ENCODE measurements around the gene ACOXL. TPM values are rescaled to one million over a fixed set of nuclear protein-coding genes. Genes with fewer than 3 reads are reported as not detected.

Gene ACOXL
- total and polyA plus RNA-seq, 9 donors: 0.08 to 0.56 (median 0.19) TPM

DNA sequence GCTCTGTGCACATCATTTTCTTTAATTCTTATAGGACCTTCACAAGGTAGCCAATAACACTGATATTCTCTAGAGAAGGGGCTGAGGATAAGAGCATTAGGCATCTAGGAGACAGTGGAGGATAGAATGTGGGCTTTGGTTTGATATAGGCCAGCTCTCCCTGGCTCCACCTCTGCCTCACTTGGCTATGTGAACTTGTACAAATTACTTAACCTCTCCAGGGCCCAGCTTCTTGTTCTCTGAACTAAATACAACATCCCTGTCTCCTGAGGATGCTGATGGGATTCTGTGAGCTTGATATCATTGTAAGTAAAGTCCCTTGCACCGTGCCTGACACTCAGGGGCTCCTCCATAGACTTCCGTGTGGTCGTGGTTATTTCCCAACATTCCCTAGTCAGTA, 87.3 kb downstream of the ACOXL start:
- Histone ChIP-seq H3K36me3 (ENCODE audit: control insufficient read depth, insufficient read depth, low read length) (no peaks in the 10 kb centered on the region), H3K27ac (ENCODE audit: low read length) (no peak overlapping the region), H3K4me1 (ENCODE audit: control insufficient read depth, insufficient read depth, low read length) (peaks cover 6% of the 10 kb centered on the region), H3K4me3 (ENCODE audit: low read length) (no peak overlapping the region), H3K27me3 (ENCODE audit: control insufficient read depth, insufficient read depth, low read length) (peaks cover 8% of the 10 kb centered on the region), H3K9me3 (replicated peaks; ENCODE audit: control insufficient read depth, low read depth, low read length) (no peaks in the 10 kb centered on the region)
- 80% methylated on average over 2 of the region's 3 CpGs for WGBS (ENCODE audit: insufficient coverage)
- no peak for DNase-seq

- H3K4me1 ChIP-seq (ENCODE audit: control insufficient read depth, insufficient read depth, low read length): peaks cover 6% of the 10 kb centered on the region
These were observed 87.8 kb downstream of the ACOXL start for GRCh38 chr2:110820128-110820527.

DNA sequence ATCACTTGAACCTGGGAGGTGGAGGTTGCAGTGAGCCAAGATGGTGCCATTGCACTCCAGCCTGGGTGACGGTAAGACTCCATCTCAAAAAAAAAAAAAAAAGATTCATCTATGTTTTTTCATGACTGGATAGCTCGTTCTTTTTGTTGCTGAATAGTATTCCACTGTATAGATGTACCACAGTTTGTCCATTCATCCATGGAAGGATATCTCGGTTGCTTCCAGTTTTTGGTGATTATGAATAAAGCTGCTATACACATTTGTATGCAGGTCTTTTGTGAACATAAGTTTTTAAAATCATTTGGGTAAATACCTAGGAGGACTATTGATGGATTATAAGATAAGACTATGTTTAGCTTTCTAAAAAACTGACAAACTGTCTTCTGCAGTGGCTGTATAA, 90.8 kb downstream of the ACOXL start:
- DNase-seq: no peak

More at GRCh38 chr2:110820128-110820527, 87.8 kb downstream of the ACOXL start:
- no peaks in the 10 kb centered on the region for H3K36me3 ChIP-seq (ENCODE audit: control insufficient read depth, insufficient read depth, low read length)
- H3K9me3 ChIP-seq (replicated peaks; ENCODE audit: control insufficient read depth, low read depth, low read length): peaks cover under 1% of the 10 kb centered on the region
- peaks cover 8% of the 10 kb centered on the region for H3K27me3 ChIP-seq (ENCODE audit: control insufficient read depth, insufficient read depth, low read length)
- no peak for DNase-seq
- 52% methylated on average over 2 of the region's 2 CpGs for WGBS (ENCODE audit: insufficient coverage)
- no peak overlapping the region for H3K27ac ChIP-seq (ENCODE audit: low read length)
- no peak overlapping the region for H3K4me3 ChIP-seq (ENCODE audit: low read length)

DNA sequence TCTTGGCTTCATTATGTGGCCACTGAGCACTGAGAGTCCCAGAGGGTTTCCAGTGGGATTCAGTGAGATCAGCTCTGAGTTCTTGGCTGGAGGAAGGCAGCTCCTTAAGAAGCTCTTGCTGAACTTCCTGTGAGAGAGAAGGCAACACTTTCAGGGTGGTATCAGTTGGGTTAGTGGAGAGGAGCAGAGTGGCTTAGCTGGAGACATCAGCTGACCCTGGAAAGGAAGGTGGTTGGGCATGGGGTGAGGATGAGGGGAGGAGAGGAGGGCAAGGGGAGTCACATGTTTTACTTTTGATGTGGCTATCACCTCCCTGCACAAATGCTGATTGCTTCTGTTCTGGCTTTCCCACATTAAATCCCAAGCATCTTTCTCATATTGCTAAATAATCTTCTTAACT, 95.1 kb downstream of the ACOXL start:
- Histone ChIP-seq H3K27ac (ENCODE audit: low read length) (no peak overlapping the region), H3K27me3 (ENCODE audit: control insufficient read depth, insufficient read depth, low read length) (no peaks in the 10 kb centered on the region), H3K36me3 (ENCODE audit: control insufficient read depth, insufficient read depth, low read length) (no peaks in the 10 kb centered on the region), H3K4me3 (ENCODE audit: low read length) (no peak overlapping the region), H3K9me3 (replicated peaks; ENCODE audit: control insufficient read depth, low read depth, low read length) (peaks cover 3% of the 10 kb centered on the region), H3K4me1 (ENCODE audit: control insufficient read depth, insufficient read depth, low read length) (no peaks in the 10 kb centered on the region)
- no peak for DNase-seq

More for the DNA sequence above, 90.8 kb downstream of the ACOXL start:
- Histone ChIP-seq H3K36me3 (ENCODE audit: control insufficient read depth, insufficient read depth, low read length) (no peaks in the 10 kb centered on the region), H3K4me1 (ENCODE audit: control insufficient read depth, insufficient read depth, low read length) (no peaks in the 10 kb centered on the region), H3K27me3 (ENCODE audit: control insufficient read depth, insufficient read depth, low read length) (peaks cover 2% of the 10 kb centered on the region), H3K27ac (ENCODE audit: low read length) (no peak overlapping the region), H3K4me3 (ENCODE audit: low read length) (no peak overlapping the region), H3K9me3 (replicated peaks; ENCODE audit: control insufficient read depth, low read depth, low read length) (peaks cover 3% of the 10 kb centered on the region)
- no CpG with 5 or more reads among the region's 3 CpGs for WGBS (ENCODE audit: insufficient coverage)

GRCh38 chr2:110828330-110828729, 96.0 kb downstream of the ACOXL start:
- H3K27ac ChIP-seq (ENCODE audit: low read length): no peak overlapping the region
- 68% methylated on average over 4 of the region's 6 CpGs for WGBS (ENCODE audit: insufficient coverage)
- peaks cover 3% of the 10 kb centered on the region for H3K9me3 ChIP-seq (replicated peaks; ENCODE audit: control insufficient read depth, low read depth, low read length)
- H3K27me3 ChIP-seq (ENCODE audit: control insufficient read depth, insufficient read depth, low read length): no peaks in the 10 kb centered on the region
- no peak overlapping the region for H3K4me3 ChIP-seq (ENCODE audit: low read length)
- H3K4me1 ChIP-seq (ENCODE audit: control insufficient read depth, insufficient read depth, low read length): no peaks in the 10 kb centered on the region
- DNase-seq: no peak
- H3K36me3 ChIP-seq (ENCODE audit: control insufficient read depth, insufficient read depth, low read length): no peaks in the 10 kb centered on the region

- H3K9me3 ChIP-seq (replicated peaks; ENCODE audit: control insufficient read depth, low read depth, low read length): peaks cover 3% of the 10 kb centered on the region
- 100% methylated on average over 2 of the region's 6 CpGs for WGBS (ENCODE audit: insufficient coverage)
- no peak for DNase-seq
- H3K27me3 ChIP-seq (ENCODE audit: control insufficient read depth, insufficient read depth, low read length): no peaks in the 10 kb centered on the region
- H3K4me1 ChIP-seq (ENCODE audit: control insufficient read depth, insufficient read depth, low read length): no peaks in the 10 kb centered on the region
- H3K36me3 ChIP-seq (ENCODE audit: control insufficient read depth, insufficient read depth, low read length): no peaks in the 10 kb centered on the region
- no peak overlapping the region for H3K4me3 ChIP-seq (ENCODE audit: low read length)
- no peak overlapping the region for H3K27ac ChIP-seq (ENCODE audit: low read length)
These were observed 97.2 kb downstream of the ACOXL start for GRCh38 chr2:110829413-110830146.

GRCh38 chr2:110832740-110833139, 100.4 kb downstream of the ACOXL start:
- Histone ChIP-seq H3K27ac (ENCODE audit: low read length) (no peak overlapping the region), H3K27me3 (ENCODE audit: control insufficient read depth, insufficient read depth, low read length) (peaks cover 2% of the 10 kb centered on the region), H3K9me3 (replicated peaks; ENCODE audit: control insufficient read depth, low read depth, low read length) (no peaks in the 10 kb centered on the region), H3K4me1 (ENCODE audit: control insufficient read depth, insufficient read depth, low read length) (peaks cover 13% of the 10 kb centered on the region), H3K36me3 (ENCODE audit: control insufficient read depth, insufficient read depth, low read length) (no peaks in the 10 kb centered on the region), H3K4me3 (ENCODE audit: low read length) (no peak overlapping the region)
- no peak for DNase-seq
- WGBS (ENCODE audit: insufficient coverage): no CpG with 5 or more reads among the region's 1 CpG

DNA sequence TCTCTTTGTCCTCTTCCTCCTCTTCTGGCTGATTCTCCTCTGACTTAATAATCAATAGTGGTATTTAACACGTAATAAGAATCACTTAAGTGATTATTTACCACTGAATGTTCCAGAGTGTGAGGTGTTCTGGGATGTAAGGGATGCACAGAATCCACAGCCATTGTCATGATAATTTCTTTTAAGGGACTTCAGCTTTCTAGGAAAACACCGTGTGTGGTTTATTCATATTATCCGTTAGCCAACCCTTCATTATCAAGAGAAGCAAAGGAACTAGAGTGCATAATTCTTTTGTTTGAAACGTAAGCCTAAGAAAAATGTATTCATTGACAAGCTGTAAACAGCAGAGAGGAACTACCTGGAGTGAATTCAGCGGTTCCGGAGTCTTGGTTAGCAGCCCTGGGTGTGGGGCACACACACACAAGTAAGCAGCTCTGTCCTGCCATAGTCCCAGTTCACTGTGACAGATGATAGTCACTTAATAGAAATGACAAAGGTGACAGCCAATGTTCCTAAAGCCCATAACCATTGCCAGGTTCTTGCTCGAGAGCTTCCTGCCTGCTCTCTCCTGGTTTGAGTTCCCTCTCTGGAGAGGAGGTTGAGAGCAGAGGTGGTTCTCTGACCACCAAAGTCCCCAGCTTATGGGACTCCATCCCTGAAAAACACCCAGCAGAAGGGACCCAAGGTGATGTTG, 101.9 kb downstream of the ACOXL start:
- Histone ChIP-seq H3K36me3 (ENCODE audit: control insufficient read depth, insufficient read depth, low read length) (no peaks in the 10 kb centered on the region), H3K27me3 (ENCODE audit: control insufficient read depth, insufficient read depth, low read length) (peaks cover 2% of the 10 kb centered on the region), H3K4me3 (ENCODE audit: low read length) (no peak overlapping the region), H3K4me1 (ENCODE audit: control insufficient read depth, insufficient read depth, low read length) (peaks cover 24% of the 10 kb centered on the region), H3K27ac (ENCODE audit: low read length) (no peak overlapping the region), H3K9me3 (replicated peaks; ENCODE audit: control insufficient read depth, low read depth, low read length) (no peaks in the 10 kb centered on the region)
- DNase-seq: no peak
- no CpG with 5 or more reads among the region's 7 CpGs for WGBS (ENCODE audit: insufficient coverage)

DNA sequence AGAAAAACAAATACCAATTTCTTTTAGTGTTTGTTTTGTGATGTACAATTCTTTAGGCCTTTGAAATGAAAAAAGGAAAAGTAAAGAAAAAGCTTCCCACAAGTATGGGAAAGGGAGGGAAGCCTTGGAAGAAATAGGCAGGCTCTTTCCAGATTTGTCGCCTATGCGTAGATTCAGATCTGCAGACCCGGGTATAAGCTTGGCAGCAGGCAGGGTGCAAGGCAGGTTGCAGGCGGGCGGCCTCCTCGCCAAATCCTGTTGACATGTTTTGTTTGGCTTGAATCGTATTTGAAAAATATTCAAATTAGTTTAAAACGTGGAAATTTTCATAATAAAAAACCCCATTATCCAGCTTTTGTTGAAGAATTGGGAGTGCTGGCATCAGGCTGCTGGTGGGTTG, 104.3 kb downstream of the ACOXL start:
- 89% methylated on average over 3 of the region's 8 CpGs for WGBS (ENCODE audit: insufficient coverage)

GRCh38 chr2:110837446-110838409, 105.4 kb downstream of the ACOXL start:
- Histone ChIP-seq H3K27ac (ENCODE audit: low read length) (peak overlapping the region; percentile 50), H3K9me3 (replicated peaks; ENCODE audit: control insufficient read depth, low read depth, low read length) (no peaks in the 10 kb centered on the region), H3K27me3 (ENCODE audit: control insufficient read depth, insufficient read depth, low read length) (peaks cover 5% of the 10 kb centered on the region), H3K4me3 (ENCODE audit: low read length) (no peak overlapping the region), H3K36me3 (ENCODE audit: control insufficient read depth, insufficient read depth, low read length) (no peaks in the 10 kb centered on the region), H3K4me1 (ENCODE audit: control insufficient read depth, insufficient read depth, low read length) (peaks cover 32% of the 10 kb centered on the region)
- WGBS (ENCODE audit: insufficient coverage): 69% methylated on average over 7 of the region's 13 CpGs
- DNase-seq: peak; percentile 86

More for the DNA sequence above, 104.3 kb downstream of the ACOXL start:
- Histone ChIP-seq H3K27me3 (ENCODE audit: control insufficient read depth, insufficient read depth, low read length) (peaks cover 5% of the 10 kb centered on the region), H3K9me3 (replicated peaks; ENCODE audit: control insufficient read depth, low read depth, low read length) (no peaks in the 10 kb centered on the region), H3K4me3 (ENCODE audit: low read length) (no peak overlapping the region), H3K27ac (ENCODE audit: low read length) (no peak overlapping the region), H3K4me1 (ENCODE audit: control insufficient read depth, insufficient read depth, low read length) (peaks cover 32% of the 10 kb centered on the region), H3K36me3 (ENCODE audit: control insufficient read depth, insufficient read depth, low read length) (no peaks in the 10 kb centered on the region)
- DNase-seq: no peak

Data from muscle of leg (tissue), 11 donors.